GM11168 (cell line): ENCODE measurements around the gene GSTO2.

Source experiments
- in situ Hi-C: fragments of 300-500 bp; cut with MboI; formaldehyde crosslinking; loops from one replicate; pipeline ENCODE4 v1.12.0; 2022; ENCODE audit warnings: low sequenced_read_pairs; ENCODE audit not compliant: unreplicated experiment

Gene GSTO2

GRCh38 chr10:104304927-104305326, 35.9 kb downstream of the GSTO2 start:
- in situ Hi-C loops: loop anchor here (5.0 kb wide), 1 partner anchor 42 kb away; no protein-coding TSS in a partner anchor

- in situ Hi-C loops: no loop called here
These were observed 37.9 kb downstream of the GSTO2 start for GRCh38 chr10:104306897-104307296.

DNA sequence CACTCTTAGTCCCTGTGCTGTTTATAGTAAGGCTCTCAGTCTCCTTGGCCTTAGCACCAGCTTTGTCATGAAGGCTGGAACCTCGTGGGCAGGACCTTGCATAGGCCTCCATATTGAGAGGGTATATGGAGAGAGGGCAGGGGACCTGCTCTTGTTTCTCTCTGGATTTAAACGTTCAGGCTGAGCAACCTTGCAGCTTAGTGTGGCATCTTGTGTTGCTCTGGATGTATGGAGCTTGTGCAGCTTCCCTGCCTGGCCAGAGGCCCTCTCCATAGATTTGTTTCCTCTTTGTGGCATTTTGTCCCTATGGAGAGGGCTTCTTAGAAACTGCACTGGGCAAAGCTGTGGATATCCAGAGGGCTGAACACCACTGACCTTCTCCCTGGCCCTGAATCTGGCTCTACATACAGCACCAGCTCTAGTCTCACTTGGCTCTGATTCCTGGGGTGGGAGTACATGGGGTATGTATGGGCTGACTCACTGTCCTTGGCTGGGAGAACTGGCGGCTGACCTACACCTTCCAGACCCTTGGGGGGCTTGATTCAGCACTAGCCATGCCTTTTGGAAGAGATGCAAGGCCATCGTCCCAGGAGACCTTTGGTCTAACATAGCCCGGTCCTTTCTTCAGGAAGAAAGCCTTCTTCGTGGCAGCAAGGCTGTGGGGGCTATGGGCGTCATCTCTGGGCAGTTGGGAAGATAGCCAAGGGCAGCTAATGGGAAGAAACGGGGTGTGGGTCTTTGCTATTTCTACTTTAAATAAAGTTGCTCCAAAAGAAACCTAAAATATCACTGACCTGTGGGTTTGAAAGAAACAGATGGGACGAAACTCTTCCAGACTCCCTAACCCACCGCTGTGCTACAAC, 38.8 kb downstream of the GSTO2 start:
- in situ Hi-C loops: no loop called here

- in situ Hi-C loops: no loop called here
These were observed 39.5 kb downstream of the GSTO2 start for GRCh38 chr10:104308439-104308903.

- in situ Hi-C loops: no loop called here
These were observed 41.3 kb downstream of the GSTO2 start for GRCh38 chr10:104309980-104310978.

DNA sequence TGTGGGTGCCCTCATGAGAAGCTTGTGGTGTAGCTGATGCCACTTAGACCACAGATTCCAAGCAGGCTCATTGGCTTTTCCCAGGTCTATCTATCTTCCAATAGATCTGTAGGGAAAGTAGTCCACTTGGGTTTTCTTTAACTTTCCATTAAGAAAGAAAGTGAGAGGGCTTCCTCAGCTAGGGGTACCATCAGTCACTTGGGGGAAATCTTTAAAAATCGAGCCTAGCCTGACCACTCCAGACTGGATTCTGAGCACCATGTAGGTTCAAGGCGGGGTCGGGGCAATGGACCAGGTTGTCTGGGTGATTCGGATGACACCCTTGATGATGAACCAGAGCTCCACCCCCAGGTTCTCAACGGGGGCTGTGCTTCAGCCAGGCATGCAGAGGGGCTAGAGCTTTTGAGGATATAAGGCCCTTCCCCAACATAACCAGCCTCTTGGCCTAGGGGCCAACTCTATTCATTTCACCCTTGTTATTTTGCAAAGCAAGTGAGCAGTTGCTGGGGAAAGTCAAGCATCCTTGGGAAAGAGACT, 42.3 kb downstream of the GSTO2 start:
- in situ Hi-C loops: no loop called here

DNA sequence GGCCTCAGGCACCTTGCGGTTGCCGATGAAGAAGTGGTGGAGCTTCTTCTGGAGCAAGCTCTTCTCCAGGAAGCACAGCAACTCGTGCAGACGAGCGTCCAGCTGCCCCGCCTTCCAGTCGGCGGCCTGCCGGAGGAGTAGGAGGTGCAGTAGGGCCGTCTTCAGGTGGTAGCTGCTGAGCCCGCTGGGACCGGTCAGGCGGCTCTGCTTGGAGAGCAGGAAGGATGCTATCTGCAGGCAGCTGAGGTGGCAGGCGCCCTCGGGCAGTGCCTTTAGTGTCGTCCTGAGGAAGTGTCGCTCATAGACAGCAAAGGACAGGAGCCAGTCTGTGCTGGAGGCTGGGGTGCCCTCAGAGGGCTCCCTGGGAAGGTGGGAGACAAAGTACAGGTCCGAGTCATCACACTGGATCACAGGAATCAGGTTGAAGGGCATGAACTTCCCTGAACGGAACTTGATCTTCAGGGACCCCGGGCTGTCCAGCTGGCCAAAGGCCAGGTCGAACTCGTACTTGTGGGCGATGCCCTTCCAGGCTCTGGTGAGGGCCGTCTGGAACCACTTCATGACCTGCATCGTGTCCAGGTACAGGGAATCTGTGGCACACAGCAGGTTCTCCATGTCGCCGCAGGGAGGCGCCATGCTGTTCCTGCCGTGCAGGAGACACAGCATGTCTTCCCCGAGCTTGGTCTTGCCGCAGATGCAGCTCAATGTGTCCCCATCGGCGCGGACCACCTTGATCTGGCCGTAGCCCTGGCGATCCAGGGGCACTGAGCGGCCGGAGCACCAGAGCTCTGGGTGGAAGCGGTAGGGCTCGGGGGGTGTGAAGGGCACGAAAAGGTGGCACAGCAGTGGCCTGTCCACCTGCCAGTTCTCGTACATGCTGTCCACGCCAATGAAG, 45.9 kb downstream of the GSTO2 start:
- in situ Hi-C loops: no loop called here

- in situ Hi-C loops: no loop called here
These were observed 46.5 kb downstream of the GSTO2 start for GRCh38 chr10:104315486-104315921.

GRCh38 chr10:104316321-104317099, 47.5 kb downstream of the GSTO2 start:
- in situ Hi-C loops: no loop called here

DNA sequence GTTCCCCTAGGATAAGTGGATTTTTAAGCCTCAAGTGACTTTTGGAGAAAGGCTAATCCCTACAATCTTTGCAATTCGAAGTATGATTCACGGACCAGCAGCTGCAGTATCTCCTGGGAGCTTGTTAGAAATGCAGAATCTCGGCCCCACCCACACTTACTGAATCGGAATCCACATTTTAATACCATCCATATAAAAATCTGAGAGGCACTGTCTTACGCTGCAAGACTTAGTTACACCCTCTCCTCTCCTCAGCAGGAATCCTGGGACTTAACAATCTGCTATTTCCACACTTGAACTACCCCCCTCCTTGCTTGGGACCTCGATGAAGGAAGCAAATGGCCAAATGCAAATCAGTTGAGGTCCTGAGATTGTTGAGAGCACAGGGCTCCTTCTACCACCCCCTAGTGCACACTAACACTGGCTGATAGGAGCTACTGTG, 48.3 kb downstream of the GSTO2 start:
- in situ Hi-C loops: no loop called here

DNA sequence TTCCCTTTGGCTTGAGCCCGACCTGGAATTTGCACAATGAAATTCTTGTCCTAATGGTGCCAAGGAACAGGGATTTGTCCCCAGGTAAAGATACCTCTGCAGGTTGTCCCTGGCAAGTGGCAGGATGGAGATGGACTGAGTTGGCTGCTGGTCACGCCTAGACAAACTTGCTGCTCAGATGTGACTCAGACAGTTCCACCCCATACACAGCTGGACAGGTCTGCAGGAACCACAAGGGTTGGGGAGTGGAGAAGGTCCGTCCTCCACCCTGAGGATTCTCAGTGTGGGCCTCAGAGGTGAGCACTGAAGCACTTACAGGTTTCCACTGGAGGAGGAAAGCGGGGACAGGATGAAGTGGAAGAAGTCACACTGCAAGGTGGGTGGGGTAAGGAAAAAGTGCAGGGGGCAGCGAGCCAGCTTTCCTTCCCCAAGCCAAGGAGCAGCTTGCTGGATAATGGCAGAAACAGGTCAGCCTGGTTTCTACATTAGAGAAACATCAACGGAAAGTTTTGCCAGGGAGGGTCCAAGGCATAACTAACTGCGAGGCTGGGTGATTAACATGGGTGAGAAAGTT, 48.8 kb downstream of the GSTO2 start:
- in situ Hi-C loops: no loop called here

GRCh38 chr10:104318326-104318725, 49.3 kb downstream of the GSTO2 start:
- in situ Hi-C loops: no loop called here

DNA sequence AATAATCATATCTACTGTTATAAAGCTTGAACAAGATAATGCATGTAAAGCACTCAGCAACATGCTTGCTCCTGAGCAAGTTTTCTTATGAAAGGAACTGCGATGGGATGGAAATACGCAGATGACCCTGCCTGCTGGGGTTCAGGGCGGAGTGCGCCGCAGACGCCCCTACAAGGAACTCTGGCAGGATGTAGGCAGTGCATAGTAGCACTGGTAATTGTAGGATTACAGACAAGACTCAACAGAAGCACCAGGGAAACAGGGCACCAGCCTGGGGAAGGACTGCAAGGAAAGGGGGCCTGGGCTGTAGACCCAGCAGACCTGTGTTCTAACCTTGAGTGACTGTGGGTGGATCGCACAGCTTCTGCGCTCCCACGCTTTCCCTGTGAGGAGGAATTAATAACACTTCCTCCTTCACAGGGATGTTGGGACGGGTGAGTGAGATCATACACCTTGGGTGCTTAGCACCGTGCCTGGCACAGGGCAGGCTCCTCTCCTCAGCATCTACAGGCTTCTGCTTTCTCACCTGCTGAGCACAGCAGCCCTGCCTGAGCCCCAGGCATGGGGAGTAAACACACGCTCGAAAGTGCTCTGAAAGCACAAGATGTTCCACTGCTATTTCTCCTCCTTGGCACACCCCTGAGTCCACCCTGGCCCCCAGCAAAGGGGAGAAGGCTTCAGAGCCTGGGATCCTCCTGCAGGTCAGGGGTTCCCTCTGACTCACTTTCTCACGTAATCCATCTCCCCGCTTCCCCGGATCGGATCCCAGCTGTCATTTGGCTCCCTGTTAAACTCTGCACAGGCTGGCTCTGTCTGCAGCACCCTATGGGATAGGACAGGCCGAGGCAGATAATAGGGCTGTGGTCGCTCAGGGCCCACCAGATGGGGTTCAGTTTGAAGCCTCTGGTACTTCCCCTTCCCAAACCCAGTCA, 50.1 kb downstream of the GSTO2 start:
- in situ Hi-C loops: no loop called here

DNA sequence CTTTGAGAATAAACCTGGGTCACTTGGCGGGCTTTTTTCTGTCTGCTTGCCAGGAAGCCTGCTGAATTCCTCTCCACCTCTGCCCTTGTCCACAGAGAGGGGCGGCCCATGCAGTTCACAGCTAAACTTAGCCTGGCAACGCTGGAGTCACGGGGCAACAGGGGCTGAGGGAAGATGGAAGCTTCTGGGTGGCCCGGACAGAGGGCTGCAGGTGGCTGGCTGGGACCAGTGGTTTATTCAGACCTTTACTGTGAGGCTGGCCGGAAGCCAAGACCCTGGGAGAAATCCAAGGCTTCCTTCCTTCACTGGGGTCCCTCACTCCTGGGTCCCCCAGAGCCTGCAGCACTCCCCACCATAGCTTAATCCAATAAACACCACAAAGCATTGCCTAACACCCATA, 52.2 kb downstream of the GSTO2 start:
- in situ Hi-C loops: no loop called here

- in situ Hi-C loops: no loop called here
These were observed 52.9 kb downstream of the GSTO2 start for GRCh38 chr10:104321725-104322415.

DNA sequence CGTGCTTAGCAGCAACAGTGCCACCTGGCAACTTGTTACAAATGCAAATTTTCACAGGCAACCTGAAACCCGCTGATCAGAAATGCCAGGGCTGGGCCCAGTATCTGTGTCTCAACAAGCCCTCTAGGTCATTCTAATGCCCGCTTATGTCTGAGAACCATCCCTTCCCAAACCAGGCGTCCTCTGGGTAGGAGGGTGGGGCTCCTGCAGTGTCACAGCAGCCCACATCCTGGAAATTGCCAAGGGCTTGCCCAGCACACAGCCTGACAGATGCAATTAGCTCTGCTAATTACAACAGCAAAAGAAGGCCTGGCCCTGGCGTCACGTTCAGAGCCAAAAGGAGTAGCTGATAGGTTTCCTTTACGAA, 53.4 kb downstream of the GSTO2 start:
- in situ Hi-C loops: no loop called here

- in situ Hi-C loops: no loop called here
These were observed 54.1 kb downstream of the GSTO2 start for GRCh38 chr10:104323085-104323484.
